AG10803 (cell line): Measurements from ENCODE around the gene OR52R1.

Source experiments
- DNase-seq: peaks from one replicate; pipeline ENCODE4 v3.0.0; 2010; ENCODE audit warnings: low read depth
- H3K4me3 ChIP-seq: 2 replicates; pipeline ENCODE4 v1.5.1; 2011; ENCODE audit warnings: mild to moderate bottlenecking, low read length, control low read depth
- CTCF ChIP-seq: conservative IDR thresholded peaks from 2 replicates; pipeline ENCODE4 v1.5.1; 2011; ENCODE audit warnings: mild to moderate bottlenecking, low read length, control low read depth, inconsistent platforms

The OR52R1 gene

DNA sequence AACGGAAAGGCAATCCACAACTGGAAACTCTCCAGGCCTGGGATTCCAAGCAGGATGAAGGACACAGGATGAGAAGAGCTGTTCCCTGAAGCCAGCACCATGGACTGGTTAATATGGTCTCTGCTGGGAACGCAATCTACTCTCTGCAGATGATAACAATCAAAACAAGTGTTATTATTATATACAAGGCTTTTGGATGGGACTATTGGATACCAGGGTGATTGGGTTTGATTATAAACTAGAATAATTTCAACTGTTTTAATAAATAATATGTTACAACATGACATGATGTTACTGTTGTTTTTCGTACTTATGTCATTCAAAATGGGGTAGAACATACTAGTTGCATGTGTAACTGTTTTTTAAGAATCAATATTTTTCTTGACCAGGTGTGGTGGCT, at the start of gene OR52R1:
Gene OR52R1 (minus strand): TSS at position 101 of the 400 bp plus-strand sequence. CDS start 0 bp downstream, at position 101.
- no peak within 1 kb of the TSS for H3K4me3 ChIP-seq
- no peak for TF ChIP-seq CTCF
- DNase-seq: no peak

DNA sequence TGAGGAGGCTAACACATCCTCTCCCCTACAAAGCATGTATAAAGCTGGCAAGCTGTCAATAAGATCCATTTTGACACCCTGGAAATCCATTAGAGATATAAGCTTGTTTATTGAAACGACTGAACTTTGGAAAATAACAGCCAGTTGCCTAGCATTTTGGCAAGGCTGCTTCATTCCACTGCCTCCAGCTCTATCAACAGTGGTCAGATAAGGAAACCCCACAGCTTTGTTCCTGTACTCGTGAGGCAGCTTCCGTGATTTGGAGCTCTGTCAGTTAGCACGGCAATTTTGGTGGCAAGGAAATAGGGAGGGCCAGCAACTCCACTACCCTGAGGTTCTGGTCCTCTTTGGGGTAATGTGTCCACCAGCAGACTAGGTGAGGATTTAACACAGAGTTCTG, 46.9 kb upstream of the OR52R1 start:
- TF ChIP-seq CTCF: no peak
- DNase-seq: no peak

GRCh38 chr11:4848908-4849532, 44.8 kb upstream of the OR52R1 start, which contains the start of gene OR51S1:
OR51S1 (minus strand) TSS chr11:4849208; CDS start chr11:4849208, 0 bp downstream.
- no peak within 1 kb of the TSS for H3K4me3 ChIP-seq
- no peak for TF ChIP-seq CTCF
- DNase-seq: no peak

More for the DNA sequence above, 46.9 kb upstream of the OR52R1 start:
- no peak overlapping the region for H3K4me3 ChIP-seq

DNA sequence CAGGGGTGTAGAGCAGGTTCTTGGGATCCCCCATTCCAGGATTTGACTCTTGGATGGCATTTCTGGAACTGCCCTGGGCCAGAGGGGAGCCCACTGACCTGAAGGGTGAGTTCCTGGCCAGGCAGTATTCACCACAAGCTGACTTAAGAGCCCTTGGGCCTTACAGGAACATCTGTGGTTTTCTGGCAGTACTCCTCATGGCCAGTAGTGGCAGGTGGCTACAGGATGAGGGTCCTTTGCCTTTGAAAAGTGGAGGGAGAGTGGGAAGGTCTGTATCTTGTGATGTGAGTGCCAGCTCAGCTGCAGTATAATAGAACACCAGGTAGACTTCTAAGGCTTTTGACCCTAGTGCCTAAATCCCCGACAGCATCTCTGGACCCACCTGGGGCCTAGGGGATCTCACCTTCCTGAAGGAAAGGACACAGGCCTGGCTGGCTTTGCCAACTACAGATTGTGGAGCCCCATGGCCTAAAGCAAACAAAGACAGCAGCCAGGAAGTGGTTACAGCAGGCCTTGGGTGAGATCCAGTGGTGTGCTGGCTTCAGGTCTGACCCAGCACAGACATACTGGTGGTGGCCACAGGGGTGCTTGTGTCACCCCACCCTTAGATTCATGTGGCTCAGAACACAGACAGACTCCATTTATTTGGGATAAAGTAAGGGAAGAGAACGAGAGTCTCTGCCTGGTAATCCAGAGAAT, 35.8 kb upstream of the OR52R1 start:
- no peak overlapping the region for H3K4me3 ChIP-seq
- no peak for TF ChIP-seq CTCF
- DNase-seq: no peak

DNA sequence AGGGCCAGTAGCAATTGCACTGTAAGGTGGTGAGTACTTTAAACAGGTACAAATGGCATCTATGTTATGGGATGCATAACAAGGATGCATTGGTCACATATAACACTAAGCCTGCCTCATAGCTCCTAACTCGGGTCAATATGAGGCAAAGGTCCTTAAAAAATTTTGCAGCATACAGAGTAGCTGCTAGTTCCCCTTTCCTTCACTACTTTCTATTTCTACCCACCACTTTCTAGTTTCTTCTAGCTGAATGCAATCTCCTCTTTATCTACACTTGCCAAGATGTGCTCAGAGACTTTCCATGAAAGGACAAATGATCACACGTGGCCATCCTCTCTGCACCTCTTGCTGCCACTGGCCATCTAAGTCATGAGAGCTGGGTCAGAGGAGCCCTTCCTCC, 26.7 kb upstream of the OR52R1 start:
- TF ChIP-seq CTCF: no peak
- no peak overlapping the region for H3K4me3 ChIP-seq
- no peak for DNase-seq

- DNase-seq: no peak
- TF ChIP-seq CTCF: no peak
- no peak overlapping the region for H3K4me3 ChIP-seq
Observed at GRCh38 chr11:4830346-4830745, 26.2 kb upstream of the OR52R1 start.

DNA sequence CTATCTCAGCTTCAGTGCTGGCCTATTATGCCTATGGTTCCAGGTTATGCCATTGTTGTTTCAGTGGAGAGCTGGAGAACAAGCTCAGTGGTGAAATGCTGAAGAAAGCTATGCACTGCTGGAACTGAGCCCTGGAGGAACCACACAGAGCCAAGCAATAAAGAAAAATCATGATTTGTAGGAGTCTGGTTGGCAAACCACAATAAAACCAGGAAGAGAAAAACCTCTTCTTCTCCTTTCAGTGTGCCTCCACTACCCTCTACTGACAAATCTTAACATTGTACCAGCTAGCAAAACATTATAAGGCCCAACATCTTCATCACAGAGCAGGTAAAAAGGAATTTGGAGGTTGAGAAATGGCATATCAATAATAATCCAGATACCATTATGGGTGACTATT, 22.2 kb upstream of the OR52R1 start:
- peak; percentile 3 for DNase-seq
- no peak for TF ChIP-seq CTCF
- H3K4me3 ChIP-seq: no peak overlapping the region
